Fibroblast of gingiva (primary cell): ENCODE data around the gene WNT7B.

Experiments
- DNase-seq: peaks from one replicate; pipeline ENCODE4 v3.0.0-alpha.2; 2011; ENCODE audit warnings: low read depth

WNT7B gene

GRCh38 chr22:45927059-45927458, 49.9 kb downstream of the WNT7B start:
- DNase-seq, result no peak

- no peak for DNase-seq
These were observed 50.5 kb downstream of the WNT7B start for GRCh38 chr22:45926433-45926832.

- no peak for DNase-seq
These were observed 51.1 kb downstream of the WNT7B start for GRCh38 chr22:45925811-45926351.

- DNase-seq, result no peak
These were observed 53.1 kb downstream of the WNT7B start for GRCh38 chr22:45923835-45924234.

- no peak for DNase-seq
These were observed 53.8 kb downstream of the WNT7B start for GRCh38 chr22:45923212-45923611.

- no peak for DNase-seq
These were observed 54.3 kb downstream of the WNT7B start for GRCh38 chr22:45922661-45923060.

GRCh38 chr22:45922256-45922655, 54.7 kb downstream of the WNT7B start:
- no peak for DNase-seq

- DNase-seq, result no peak
These were observed 57.3 kb downstream of the WNT7B start for GRCh38 chr22:45919504-45920286.

GRCh38 chr22:45918459-45919370, 58.2 kb downstream of the WNT7B start:
- DNase-seq, result no peak

- DNase-seq, result no peak
These were observed 59.1 kb downstream of the WNT7B start for GRCh38 chr22:45917700-45918458.

GRCh38 chr22:45917146-45917545, 59.8 kb downstream of the WNT7B start:
- no peak for DNase-seq

GRCh38 chr22:45916515-45916914, 60.4 kb downstream of the WNT7B start:
- no peak for DNase-seq

GRCh38 chr22:45915841-45916240, 61.1 kb downstream of the WNT7B start:
- DNase-seq, result no peak

GRCh38 chr22:45915151-45915550, 61.8 kb downstream of the WNT7B start:
- DNase-seq, result no peak

- DNase-seq, result no peak
These were observed 62.7 kb downstream of the WNT7B start for GRCh38 chr22:45914309-45914708.

GRCh38 chr22:45912910-45913309, 64.1 kb downstream of the WNT7B start:
- DNase-seq, result no peak

GRCh38 chr22:45911601-45912271, 65.2 kb downstream of the WNT7B start:
- DNase-seq, result no peak

- DNase-seq, result no peak
These were observed 66.0 kb downstream of the WNT7B start for GRCh38 chr22:45910928-45911467.

GRCh38 chr22:45908961-45909360, 68.0 kb downstream of the WNT7B start:
- no peak for DNase-seq

- no peak for DNase-seq
These were observed 69.0 kb downstream of the WNT7B start for GRCh38 chr22:45907996-45908395.

GRCh38 chr22:45907378-45907777, 69.6 kb downstream of the WNT7B start:
- DNase-seq, result no peak
